Activated T-cell treated with anti-CD3 and anti-CD28 coated beads for 1 hour (primary cell): ENCODE data around the gene ART4.

ENCODE experiments used
- DNase-seq: peaks from one replicate; pipeline ENCODE4 v3.0.0-alpha.2; 2020; ENCODE audit warnings: low read depth

Gene ART4

DNA sequence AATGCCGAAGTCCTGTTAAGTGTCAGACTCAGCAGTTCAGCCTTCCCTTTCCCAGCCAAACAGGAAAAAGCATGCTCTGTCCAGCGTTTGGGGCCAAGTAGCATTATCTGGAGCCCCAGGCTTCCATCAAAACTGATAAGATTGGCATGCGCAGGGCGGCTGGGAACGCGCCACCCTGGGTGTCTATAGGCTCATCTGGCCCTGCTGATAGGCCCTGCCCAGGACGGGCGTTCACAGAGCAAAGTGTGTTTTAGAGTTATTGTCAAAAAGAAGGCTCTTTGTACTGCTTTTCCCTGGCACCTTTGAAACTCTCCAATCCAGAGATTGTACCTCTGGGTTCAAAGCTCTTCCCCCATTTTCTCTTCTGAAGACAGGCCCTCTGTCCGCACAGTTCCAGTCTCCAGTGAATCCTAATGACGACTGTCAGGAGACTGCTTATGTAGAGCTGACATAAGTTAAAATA is at the start of gene ART4:
Gene ART4, minus strand, starts transcription at position 102 of the 463 bp plus-strand sequence. CDS start 413 bp downstream, outside the sequence.
- no peak for DNase-seq

DNA sequence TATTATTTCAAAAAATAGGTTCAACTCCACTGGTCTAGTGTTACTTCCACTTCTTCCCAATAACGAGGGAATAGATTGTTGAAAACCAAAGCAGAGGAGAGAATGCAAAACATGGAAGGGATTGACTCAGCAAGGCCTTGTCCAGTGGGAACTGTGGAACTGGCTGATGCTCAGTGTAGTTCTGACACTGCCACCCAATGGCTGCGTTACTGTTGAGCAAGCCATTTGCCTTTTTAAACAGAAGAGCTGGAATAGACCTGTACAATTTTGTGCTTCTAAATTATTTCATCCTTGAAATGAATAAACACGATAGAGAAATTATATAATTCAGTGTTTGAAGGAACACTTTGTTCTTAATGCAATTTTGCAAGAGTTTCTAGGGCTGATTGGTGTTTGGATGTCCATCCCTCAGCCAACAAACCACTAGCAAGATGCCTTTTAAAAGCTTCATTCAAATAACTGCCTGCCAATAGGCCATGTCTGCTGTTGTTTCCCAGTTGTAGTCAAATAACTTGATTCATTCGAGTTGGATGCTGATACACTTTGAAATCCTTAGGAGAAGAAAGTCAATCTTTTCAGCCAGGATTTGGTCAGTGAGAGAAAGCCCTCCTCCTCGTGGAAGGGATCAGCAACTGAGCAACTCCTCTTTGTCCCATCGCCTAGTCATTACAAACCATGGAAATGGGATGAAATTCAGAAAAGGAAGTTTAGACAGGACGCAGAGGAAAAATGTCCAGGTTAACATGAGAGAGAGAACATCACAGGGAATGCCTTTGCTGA is 49.6 kb upstream of the ART4 start:
- no peak for DNase-seq

DNA sequence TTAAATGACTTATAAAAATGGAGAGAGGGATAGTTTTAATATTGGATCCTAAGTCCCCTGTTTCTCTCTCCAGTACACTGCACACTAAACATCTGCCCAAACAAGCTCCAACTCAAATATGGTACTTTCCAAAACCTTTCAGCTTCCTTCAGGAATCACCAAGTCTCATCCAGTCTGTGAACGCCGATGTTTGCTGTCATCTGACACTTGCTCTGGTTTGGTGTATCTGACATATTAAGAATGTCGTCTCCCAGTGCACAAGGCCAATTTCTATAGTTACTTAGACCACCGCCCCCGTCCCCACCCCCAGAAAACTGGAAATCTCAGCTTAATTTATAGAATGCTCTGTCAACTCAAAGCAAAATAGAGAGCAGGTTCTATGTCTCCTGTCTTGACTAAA is 47.4 kb upstream of the ART4 start:
- no peak for DNase-seq

GRCh38 chr12:14886271-14886670 is 42.9 kb upstream of the ART4 start:
- no peak for DNase-seq

DNA sequence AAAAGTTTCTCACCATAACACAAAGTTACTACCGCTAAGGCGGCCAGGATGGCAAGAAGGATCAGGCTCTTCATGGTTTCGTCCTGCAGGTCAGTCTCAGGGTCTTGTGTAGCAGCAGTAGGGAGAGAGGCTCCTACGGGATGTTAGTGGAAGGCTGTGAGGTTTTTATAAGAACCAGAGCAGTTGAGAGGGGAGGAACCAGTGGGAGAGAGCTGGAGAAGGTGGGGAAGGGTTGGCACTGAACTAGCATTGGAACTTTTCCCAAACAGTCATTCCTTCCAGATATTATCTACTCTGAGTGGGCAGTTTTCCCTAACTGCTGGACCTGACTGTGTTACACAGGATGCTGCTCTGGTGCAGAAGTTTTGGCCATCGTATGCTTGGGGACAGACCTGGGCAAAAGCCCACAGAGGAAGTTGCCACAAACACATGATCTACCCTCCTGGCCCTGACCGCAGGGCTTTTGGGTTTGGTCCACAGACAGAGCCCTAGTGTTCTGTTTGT is 42.4 kb upstream of the ART4 start, which contains the start of gene MGP:
Gene MGP, minus strand, starts transcription at position 137 of the 504 bp plus-strand sequence. Its CDS starts 63 bp downstream, at position 74.
- DNase-seq, result no peak

- peak; percentile 78 for DNase-seq
These were observed 41.1 kb upstream of the ART4 start for GRCh38 chr12:14884458-14884878.

DNA sequence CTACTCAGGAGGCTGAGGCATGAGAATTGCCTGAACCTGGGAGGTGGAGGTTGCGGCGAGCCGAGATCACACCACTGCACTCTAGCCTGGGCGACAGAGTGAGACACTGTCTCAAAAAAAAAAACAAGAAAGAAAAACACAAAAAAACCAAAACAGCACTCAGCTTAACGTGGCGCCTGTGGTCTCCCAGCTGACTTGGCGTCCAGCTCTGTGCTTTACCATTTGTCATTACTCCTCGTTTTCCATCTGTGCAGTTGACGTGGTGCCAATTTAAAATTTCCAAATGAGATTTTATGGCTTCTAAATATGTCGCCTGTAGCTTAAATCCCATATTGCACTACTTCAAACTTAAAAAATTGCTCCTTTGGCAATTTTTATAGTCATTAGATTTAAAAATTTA is 40.4 kb upstream of the ART4 start:
- no peak for DNase-seq

- DNase-seq, result no peak
These were observed 37.6 kb upstream of the ART4 start for GRCh38 chr12:14880890-14881453.

DNA sequence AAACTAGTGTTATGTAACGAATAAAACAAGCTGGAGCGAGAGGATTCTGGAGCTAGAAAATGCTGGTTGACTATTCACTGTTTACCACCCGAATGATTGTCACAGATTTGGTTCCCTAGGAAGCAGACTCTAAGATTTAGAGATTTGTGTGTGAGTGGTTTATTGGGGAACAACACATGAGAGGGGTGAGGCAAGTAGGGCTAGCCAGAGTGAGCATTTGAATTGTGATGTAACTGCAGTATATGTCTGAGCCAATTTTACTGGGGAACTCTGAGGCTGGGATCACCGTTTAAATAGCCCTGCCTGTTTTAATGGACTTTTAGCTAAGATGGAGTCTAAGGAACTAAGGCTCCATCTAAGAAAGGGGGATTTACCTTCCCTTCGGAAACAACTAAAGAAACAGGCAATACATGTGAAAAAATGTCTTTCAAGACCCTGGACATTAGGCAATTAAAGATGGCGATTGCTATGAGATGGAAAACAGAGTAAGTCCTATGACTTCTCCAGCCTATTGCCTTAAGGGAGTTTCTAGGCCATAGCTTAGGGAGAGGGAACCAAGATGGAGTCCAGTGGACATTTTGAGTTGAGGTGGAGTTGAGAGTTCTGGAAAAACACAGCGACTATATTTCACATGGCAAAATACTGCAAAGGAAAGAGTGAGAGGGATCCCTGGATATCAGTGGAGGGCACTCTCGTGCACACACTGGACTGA is 36.1 kb upstream of the ART4 start:
- no peak for DNase-seq

GRCh38 chr12:14878488-14878887 is 35.2 kb upstream of the ART4 start:
- DNase-seq, result no peak

- no peak for DNase-seq
These were observed 33.5 kb upstream of the ART4 start for GRCh38 chr12:14876833-14877232.

GRCh38 chr12:14874882-14875281 is 31.6 kb upstream of the ART4 start:
- no peak for DNase-seq

GRCh38 chr12:14873440-14874185 is 30.3 kb upstream of the ART4 start:
- DNase-seq, result no peak

GRCh38 chr12:14871886-14872285 is 28.6 kb upstream of the ART4 start:
- DNase-seq, result no peak

GRCh38 chr12:14871247-14871646 is 27.9 kb upstream of the ART4 start:
- no peak for DNase-seq

DNA sequence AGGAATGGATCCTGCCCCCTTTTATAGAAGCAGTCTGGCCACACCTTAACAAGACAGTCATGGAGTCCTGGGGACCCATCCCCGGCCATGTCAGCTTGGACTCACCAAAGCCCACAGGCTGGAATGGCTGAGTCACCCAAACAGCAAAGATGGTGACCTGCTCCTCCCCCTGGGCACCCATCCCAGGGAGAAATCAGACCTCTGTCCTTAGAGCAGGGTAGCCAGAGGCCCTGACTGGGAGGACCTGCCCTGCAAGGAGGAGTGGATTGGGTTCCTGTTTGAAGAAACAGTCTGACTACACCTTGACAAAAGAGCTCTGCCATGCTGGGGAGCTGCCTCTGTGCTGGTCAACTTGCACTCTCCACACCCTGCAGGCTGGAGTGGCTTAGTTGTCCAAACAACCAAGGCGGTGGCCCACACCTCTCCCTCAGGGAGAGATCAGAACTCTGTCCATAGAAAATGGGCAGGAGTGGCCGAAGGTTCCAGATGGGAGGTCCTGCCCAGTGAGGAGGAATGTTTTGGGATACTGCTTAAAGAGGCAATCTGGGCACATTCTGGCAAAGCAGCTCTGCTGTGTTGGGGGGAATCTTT is 25.7 kb upstream of the ART4 start:
- DNase-seq, result no peak

DNA sequence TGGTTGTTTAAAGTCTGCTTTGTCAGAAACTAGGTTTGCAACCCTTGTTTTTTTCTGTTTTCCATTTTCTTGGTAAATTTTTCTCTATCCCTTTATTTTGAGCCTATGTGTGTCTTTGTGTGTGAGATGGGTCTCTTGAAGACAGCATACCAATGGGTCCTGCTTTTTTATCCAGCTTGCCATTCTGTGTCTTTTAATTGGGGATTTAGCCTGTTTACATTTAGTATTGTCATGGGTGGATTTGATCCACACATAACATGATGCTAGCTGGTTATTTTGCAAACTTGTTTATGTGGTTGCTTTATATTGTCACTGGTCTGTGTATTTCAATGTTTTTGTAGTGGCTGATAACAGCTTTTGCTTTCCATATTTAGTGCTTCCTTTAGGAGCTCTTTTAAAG is 17.2 kb upstream of the ART4 start:
- no peak for DNase-seq

DNA sequence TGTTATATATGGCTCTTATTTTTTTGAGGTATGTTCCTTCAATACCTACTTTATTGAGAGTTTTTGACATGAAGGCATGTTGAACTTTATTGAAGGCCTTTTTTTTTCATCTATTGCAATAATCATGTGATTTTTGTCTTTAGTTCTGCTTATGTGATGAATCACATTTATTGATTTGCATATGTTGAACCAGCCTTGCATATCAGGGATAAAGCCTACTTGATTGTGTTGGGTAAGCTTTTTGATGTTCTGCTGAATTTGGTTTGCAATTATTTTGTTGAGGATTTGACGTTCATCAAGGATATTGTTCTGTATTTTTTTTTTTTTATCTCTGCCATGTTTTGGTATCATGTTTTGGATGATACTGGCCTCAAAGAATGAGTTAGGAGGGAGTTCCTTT is 15.2 kb upstream of the ART4 start:
- no peak for DNase-seq

DNA sequence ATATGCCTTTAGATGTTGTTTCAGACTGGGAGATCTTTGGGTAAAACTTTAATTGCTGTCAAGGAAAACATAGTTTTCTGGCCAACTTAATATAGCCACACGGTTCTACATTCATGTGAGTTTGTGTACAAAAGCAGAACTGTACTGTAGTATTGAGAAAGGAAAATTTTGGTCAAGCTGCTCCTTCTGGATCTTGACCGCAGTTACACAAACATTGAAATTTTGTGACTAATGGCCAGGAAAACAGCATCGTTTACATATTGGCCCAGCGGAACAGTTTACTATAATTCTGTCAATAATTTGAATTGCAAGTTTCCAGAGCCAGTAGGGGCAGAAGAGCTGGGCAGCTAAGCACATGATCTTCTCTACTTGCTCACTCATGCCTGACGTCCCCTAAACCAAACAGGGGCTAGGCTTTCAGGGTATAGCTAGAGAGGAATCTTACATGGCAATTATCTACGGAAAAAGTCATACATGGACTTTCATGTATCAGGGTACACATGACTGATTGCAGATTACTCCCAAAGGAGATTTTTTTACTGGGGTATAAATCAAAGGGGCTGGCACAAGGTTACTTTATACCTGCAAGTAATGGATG is 11.4 kb upstream of the ART4 start:
- no peak for DNase-seq

- no peak for DNase-seq
These were observed 10.6 kb upstream of the ART4 start for GRCh38 chr12:14853961-14854360.

DNA sequence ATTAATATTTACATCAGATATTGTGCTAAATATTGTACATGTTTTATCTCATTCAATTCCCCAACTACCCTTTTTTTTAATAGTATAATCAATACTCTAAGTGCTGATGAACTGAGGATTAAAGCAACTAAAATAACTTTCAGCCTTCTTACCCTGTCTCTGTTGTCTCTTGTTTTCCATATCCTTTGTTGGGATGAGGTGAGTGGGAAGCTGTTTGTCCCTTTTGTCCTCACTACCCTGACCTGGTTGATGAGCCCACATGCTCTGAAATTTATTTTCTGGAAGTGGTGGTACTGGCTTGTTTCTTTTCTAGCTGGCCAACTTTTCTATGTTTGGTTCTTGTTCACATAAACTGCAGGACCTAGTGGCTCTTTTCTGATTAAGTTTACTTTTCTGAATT is 9.6 kb upstream of the ART4 start:
- DNase-seq, result no peak
